HG03060 (cell line): ENCODE results near the gene WIPF2.
A peak's percentile ranks its signal among the peaks of the same experiment; 100 is the strongest.

ENCODE experiments used
- ATAC-seq: cut with Tn5 transposase; IDR thresholded peaks from one replicate; pipeline ENCODE4 v1.9.1; 2021; ENCODE audit warnings: low read depth, moderate number of reproducible peaks; ENCODE audit not compliant: unreplicated experiment

The WIPF2 gene

GRCh38 chr17:40312131-40312731, 93.1 kb downstream of the WIPF2 start:
- ATAC-seq: no peak

GRCh38 chr17:40312893-40313667, 94.0 kb downstream of the WIPF2 start:
- no peak for ATAC-seq

- no peak for ATAC-seq
Observed at GRCh38 chr17:40313668-40314583, 94.8 kb downstream of the WIPF2 start.

- no peak for ATAC-seq
Observed at GRCh38 chr17:40314584-40314956, 95.5 kb downstream of the WIPF2 start.

- no peak for ATAC-seq
Observed at GRCh38 chr17:40315206-40315605, 96.1 kb downstream of the WIPF2 start.

GRCh38 chr17:40315678-40316570, 96.8 kb downstream of the WIPF2 start:
- ATAC-seq: no peak

- ATAC-seq: no peak
Observed at GRCh38 chr17:40316571-40317344, 97.7 kb downstream of the WIPF2 start.

- no peak for ATAC-seq
Observed at GRCh38 chr17:40317345-40317873, 98.3 kb downstream of the WIPF2 start.

GRCh38 chr17:40317880-40318829, 99.1 kb downstream of the WIPF2 start:
- no peak for ATAC-seq

- ATAC-seq: no peak
Observed at GRCh38 chr17:40318830-40319391, 99.8 kb downstream of the WIPF2 start.

GRCh38 chr17:40319651-40320540, 100.8 kb downstream of the WIPF2 start:
- ATAC-seq: no peak

- ATAC-seq: no peak
Observed at GRCh38 chr17:40320756-40321523, 101.8 kb downstream of the WIPF2 start.

GRCh38 chr17:40321524-40321929, 102.4 kb downstream of the WIPF2 start:
- no peak for ATAC-seq

- no peak for ATAC-seq
Observed at GRCh38 chr17:40321961-40322357, 102.9 kb downstream of the WIPF2 start.

GRCh38 chr17:40322358-40323315, 103.5 kb downstream of the WIPF2 start:
- peak; percentile 25 for ATAC-seq
